IMR-90 (cell line): Measurements from ENCODE around the gene CLEC10A. TPM values are rescaled to one million over a fixed set of nuclear protein-coding genes. Genes with fewer than 3 reads are reported as not detected.
"Not testable (repeated sequence)": the region's sequence is repeated elsewhere in the genome, so short reads cannot be mapped to it uniquely, and the experiment has no call there.

Experiments
- ATAC-seq: fragments of 200-7000 bp; cut with Tn5 transposase; 2 replicates; pipeline ENCODE4 v1.9.1; 2020; ENCODE audit warnings: low read depth, mild to moderate bottlenecking, moderate library complexity
- BruUV-seq: library from RNA; stranded (reverse); fragments of 400-500 nt; replicated peaks from 2 replicates; lab custom pipeline; 2021; lab: Mats Ljungman, UMichigan
- CTCF ChIA-PET: fragments of 300-600 bp; formaldehyde crosslinking; extraction: SDS; loops from one replicate; lab custom pipeline; 2021; ENCODE audit warnings: antibody characterized with exemption; lab: Yijun Ruan, JAX
- POLR2A ChIA-PET: fragments of 300-600 bp; sonication (Branson Sonifier 250); formaldehyde crosslinking; loops from one replicate; lab custom pipeline; 2022; ENCODE audit warnings: antibody characterized with exemption; ENCODE audit not compliant: unreplicated experiment; lab: Charles Lee
- DNase-seq: peaks from one replicate; pipeline ENCODE4 v3.0.0; 2013
- H2AFZ ChIP-seq: replicated peaks from 2 replicates; pipeline ENCODE3; 2013; ENCODE audit warnings: low read length, mild to moderate bottlenecking; ENCODE audit not compliant: poor library complexity
- H2AK5ac ChIP-seq: 2 replicates; pipeline ENCODE4 v1.6.1; 2013; ENCODE audit warnings: low read depth, low read length, inconsistent platforms
- H2AK9ac ChIP-seq: replicated peaks from 2 replicates; pipeline ENCODE3; 2013; ENCODE audit warnings: mild to moderate bottlenecking, low read depth, low read length, moderate library complexity; ENCODE audit not compliant: poor library complexity
- H2BK120ac ChIP-seq: 2 replicates; pipeline ENCODE4 v1.6.1; 2013; ENCODE audit warnings: low read depth, low read length, inconsistent platforms
- H2BK15ac ChIP-seq: 3 replicates; pipeline ENCODE4 v1.6.1; 2013; ENCODE audit warnings: low read depth, low read length, inconsistent platforms
- H2BK20ac ChIP-seq: 2 replicates; pipeline ENCODE4 v1.6.1; 2013; ENCODE audit warnings: low read depth, mild to moderate bottlenecking, inconsistent platforms, low read length, moderate library complexity
- H2BK5ac ChIP-seq: 2 replicates; pipeline ENCODE4 v1.6.1; 2013; ENCODE audit warnings: mild to moderate bottlenecking, low read depth, low read length, inconsistent platforms; ENCODE audit not compliant: poor library complexity, severe bottlenecking
- H3K14ac ChIP-seq: replicated peaks from 2 replicates; pipeline ENCODE4 v1.6.1; 2013; ENCODE audit warnings: low read depth, low read length, inconsistent platforms
- H3K18ac ChIP-seq: 2 replicates; pipeline ENCODE4 v1.6.1; 2013; ENCODE audit warnings: low read depth, low read length, control low read depth
- H3K23ac ChIP-seq: 2 replicates; pipeline ENCODE4 v1.6.1; 2013; ENCODE audit warnings: low read depth, low read length, inconsistent platforms
- H3K27ac ChIP-seq: 2 replicates; pipeline ENCODE4 v1.5.1; 2013; ENCODE audit warnings: mild to moderate bottlenecking, control low read depth, low read length; ENCODE audit not compliant: insufficient read depth
- H3K27me3 ChIP-seq: 2 replicates; pipeline ENCODE4 v1.6.1; 2013; ENCODE audit warnings: low read length; ENCODE audit not compliant: control insufficient read depth, insufficient read depth
- H3K36me3 ChIP-seq: 2 replicates; pipeline ENCODE4 v1.6.1; 2013; ENCODE audit warnings: low read length, mixed read lengths; ENCODE audit not compliant: control insufficient read depth, insufficient read depth
- H3K4ac ChIP-seq: 2 replicates; pipeline ENCODE4 v1.6.1; 2013; ENCODE audit warnings: low read depth, low read length, inconsistent platforms
- H3K4me1 ChIP-seq: 2 replicates; pipeline ENCODE4 v1.6.1; 2013; ENCODE audit warnings: low read length, mixed read lengths; ENCODE audit not compliant: control insufficient read depth, insufficient read depth
- H3K4me2 ChIP-seq: 2 replicates; pipeline ENCODE4 v1.6.1; 2013; ENCODE audit warnings: low read depth, mild to moderate bottlenecking, control low read depth, low read length, moderate library complexity
- H3K4me3 ChIP-seq: 2 replicates; pipeline ENCODE4 v1.5.1; 2013; ENCODE audit warnings: low read depth, mild to moderate bottlenecking, control low read depth, low read length, moderate library complexity; ENCODE audit not compliant: insufficient read depth
- H3K56ac ChIP-seq: 2 replicates; pipeline ENCODE4 v1.6.1; 2013; ENCODE audit warnings: low read length, inconsistent platforms; ENCODE audit not compliant: insufficient read depth; ENCODE audit errors: extremely low read depth
- H3K79me1 ChIP-seq, 2 experiments: 2 replicates each; pipeline ENCODE4 v1.6.1; 2013; ENCODE audit warnings: low read length in 2 of 2, inconsistent platforms in 1 of 2, low read depth in 1 of 2
- H3K9ac ChIP-seq: 2 replicates; pipeline ENCODE4 v1.6.1; 2013; ENCODE audit warnings: low read depth, low read length, control low read depth
- H3K9me1 ChIP-seq: 2 replicates; pipeline ENCODE4 v1.6.1; 2013; ENCODE audit warnings: low read length, inconsistent platforms; ENCODE audit not compliant: insufficient read depth
- H3K9me3 ChIP-seq: 2 replicates; pipeline ENCODE4 v1.6.1; 2013; ENCODE audit warnings: low read length; ENCODE audit not compliant: control insufficient read depth, insufficient read depth
- H4K20me1 ChIP-seq: 2 replicates; pipeline ENCODE4 v1.6.1; 2013; ENCODE audit warnings: low read length, inconsistent platforms; ENCODE audit not compliant: insufficient read depth
- H4K5ac ChIP-seq: 2 replicates; pipeline ENCODE4 v1.6.1; 2013; ENCODE audit warnings: mild to moderate bottlenecking, low read depth, low read length, control low read depth
- H4K8ac ChIP-seq, 2 experiments: 2 replicates each; pipeline ENCODE4 v1.6.1; 2013; ENCODE audit warnings: low read depth in 2 of 2, low read length in 2 of 2, control low read depth in 1 of 2, inconsistent platforms in 1 of 2
- H4K91ac ChIP-seq: 2 replicates; pipeline ENCODE4 v1.6.1; 2013; ENCODE audit warnings: low read depth, low read length, inconsistent platforms; ENCODE audit not compliant: insufficient read depth
- FOS ChIP-seq: fragments of 150-350 bp; IDR thresholded peaks from 2 replicates; pipeline ENCODE4 v1.6.1; 2016; ENCODE audit warnings: low read depth, low read length
- MAZ ChIP-seq: IDR thresholded peaks from 2 replicates; pipeline ENCODE4 v1.6.1; 2012; ENCODE audit warnings: low read depth, mild to moderate bottlenecking, low read length, improper control_type of control experiment, moderate library complexity, borderline replicate concordance
- NFE2L2 ChIP-seq: fragments of 150-350 bp; IDR thresholded peaks from 2 replicates; pipeline ENCODE4 v1.6.1; 2016; ENCODE audit warnings: low read depth, mild to moderate bottlenecking, low read length
- RFX5 ChIP-seq: IDR thresholded peaks from 2 replicates; pipeline ENCODE4 v1.8.0; 2012; ENCODE audit warnings: low read depth, mild to moderate bottlenecking, low read length, moderate library complexity
- WGBS, 2 experiments: methylation state at CpG; one replicate each; pipeline versions ENCODE4 v1.1.5 to v1.1.7; 2013; ENCODE audit warnings: missing lambda C conversion rate in 2 of 2; ENCODE audit not compliant: insufficient read length in 1 of 2; ENCODE audit errors: extremely low coverage in 2 of 2; 5-methylcytosine and 5-hydroxymethylcytosine counted together
- dilution Hi-C: fragments of 300-500 bp; cut with HindIII; formaldehyde crosslinking; loops from one replicate; pipeline ENCODE4 v1.14.3; 2018; ENCODE audit warnings: low sequenced_read_pairs; ENCODE audit not compliant: unreplicated experiment
- in situ Hi-C: fragments of 300-500 bp; cut with MboI; formaldehyde crosslinking; loops from 3 replicates; pipeline ENCODE4 v1.14.3; 2019; ENCODE audit warnings: low sequenced_read_pairs, inconsistent platforms, mixed read lengths
- intact Hi-C: fragments of 100-400 bp; cut with micrococcal nuclease; formaldehyde crosslinking; loops from 2 replicates; pipeline ENCODE4 v1.10.0; 2022
- polyA plus RNA-seq, 3 experiments: library from polyadenylated mRNA; depleted of rRNA; stranded (reverse); fragments of >200 nt; gene quantifications; 2 replicates each; pipeline ENCODE4 v1.2.3, GENCODE V29; 2012; ENCODE audit warnings: low replicate concordance in 1 of 3
- total RNA-seq: library from RNA; depleted of rRNA; stranded (reverse); fragments of >200 nt; gene quantifications from 2 replicates; pipeline ENCODE4 v1.2.3, GENCODE V29; 2012

The CLEC10A gene
- total and polyA plus RNA-seq, 2 of the 4 experiments (the other 2 are of a cell fraction): not detected

DNA sequence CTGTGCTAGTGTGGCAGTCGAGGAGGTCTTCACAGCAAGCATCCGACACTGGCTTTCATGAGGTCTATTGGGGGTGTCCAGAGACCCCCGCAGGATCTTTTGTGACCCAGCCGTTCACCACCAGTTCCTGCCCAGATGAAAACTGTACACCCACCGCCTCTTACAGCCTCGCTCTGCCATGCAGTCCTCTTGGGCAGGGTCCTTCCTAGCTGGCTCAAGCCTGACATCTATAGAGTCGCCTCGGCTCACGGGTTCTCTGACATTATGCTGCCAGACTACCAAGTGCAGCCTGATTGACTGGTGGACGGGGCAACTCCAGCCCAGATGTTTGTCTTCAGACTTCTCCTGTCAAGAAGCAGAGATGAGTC, 14.6 kb upstream of the CLEC10A start:
- Histone ChIP-seq H2BK20ac (no peak overlapping the region), H3K56ac (no peak overlapping the region), H3K79me1 (no peaks in the 10 kb centered on the region), H3K4me1 (no peaks in the 10 kb centered on the region), H3K27me3 (peaks cover 16% of the 10 kb centered on the region), H3K27ac (no peak overlapping the region), H3K36me3 (no peaks in the 10 kb centered on the region), H3K4me2 (no peak overlapping the region), H3K9me3 (no peaks in the 10 kb centered on the region), H2BK5ac (no peak overlapping the region), H3K4me3 (no peak overlapping the region), H2AK5ac (no peak overlapping the region), H3K9ac (no peak overlapping the region), H3K23ac (no peak overlapping the region), H2AFZ (no peak overlapping the region), H4K8ac (no peak overlapping the region), H4K91ac (no peak overlapping the region), H3K14ac (no peak overlapping the region), H3K18ac (no peak overlapping the region), H2AK9ac (peak overlapping the region; percentile 28), H4K20me1 (no peaks in the 10 kb centered on the region), H4K5ac (no peak overlapping the region), H3K4ac (no peak overlapping the region), H2BK120ac (no peak overlapping the region), H2BK15ac (no peak overlapping the region), H3K9me1 (no peaks in the 10 kb centered on the region)
- intact Hi-C loops (no loop called here), dilution Hi-C loops (no loop called here), in situ Hi-C loops (no loop called here)
- no peak for ATAC-seq
- WGBS, 2 experiments: 62% methylated on average over 8 of the region's 10 CpGs; no CpG with 5 or more reads in 1 of the 2 experiments
- POLR2A ChIA-PET: no interaction called here
- DNase-seq: no peak
- no peak for TF ChIP-seq RFX5
- TF ChIP-seq NFE2L2: no peak
- no peak for TF ChIP-seq MAZ
- TF ChIP-seq FOS: no peak
- CTCF ChIA-PET: no interaction called here
- BruUV-seq: no TSS peak

DNA sequence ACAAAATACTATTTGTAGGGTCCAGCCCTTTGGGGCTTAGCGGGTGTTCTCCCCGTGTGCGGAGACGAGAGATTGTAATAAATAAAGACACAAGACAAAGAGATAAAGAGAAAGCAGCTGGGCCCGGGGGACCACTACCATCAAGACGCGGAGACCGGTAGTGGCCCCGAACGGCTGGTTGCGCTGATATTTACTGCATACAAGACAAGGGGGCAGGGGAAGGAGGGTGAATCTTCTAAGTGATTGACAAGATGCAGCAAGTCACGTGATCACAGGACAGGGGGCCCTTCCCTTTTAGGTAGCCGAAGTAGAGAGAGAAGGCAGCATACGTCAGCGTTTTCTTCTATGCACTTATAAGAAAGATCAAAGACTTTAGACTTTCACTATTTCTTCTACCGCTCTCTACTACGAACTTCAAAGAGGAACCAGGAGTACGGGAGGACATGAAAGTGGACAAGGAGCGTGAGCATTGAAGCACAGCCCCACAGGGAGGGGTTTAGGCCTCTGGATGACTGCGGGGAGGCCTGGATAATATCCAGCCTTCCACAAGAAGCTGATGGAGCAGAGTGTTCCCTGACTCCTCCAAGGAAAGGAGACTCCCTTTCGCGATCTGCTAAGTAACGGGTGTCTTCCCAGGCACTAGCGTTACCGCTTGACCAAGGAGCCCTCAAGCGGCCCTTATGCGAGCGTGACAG, 11.4 kb upstream of the CLEC10A start:
- intact Hi-C loops, H3K4ac ChIP-seq, DNase-seq, H4K5ac ChIP-seq, H2BK5ac ChIP-seq, ATAC-seq, H3K4me1 ChIP-seq, POLR2A ChIA-PET, H3K27me3 ChIP-seq, H3K56ac ChIP-seq, H3K23ac ChIP-seq, H3K9me1 ChIP-seq, H2AFZ ChIP-seq, H3K4me2 ChIP-seq, H3K14ac ChIP-seq, H3K9ac ChIP-seq, dilution Hi-C loops, H3K79me1 ChIP-seq, BruUV-seq, H2AK9ac ChIP-seq, in situ Hi-C loops, H4K20me1 ChIP-seq, H2BK120ac ChIP-seq, H2BK20ac ChIP-seq, H2AK5ac ChIP-seq, H3K4me3 ChIP-seq, H4K8ac ChIP-seq, H3K36me3 ChIP-seq, H4K91ac ChIP-seq, H3K9me3 ChIP-seq, H3K18ac ChIP-seq, H2BK15ac ChIP-seq, H3K27ac ChIP-seq: not testable (repeated sequence)
- no CpG with 5 or more reads among the region's 28 CpGs for WGBS, 2 experiments
- CTCF ChIA-PET: interaction anchor here (0.6 to 0.7 kb wide), 2 partner anchors 38 to 792 kb away, joined by 3 read pairs; no protein-coding TSS in a partner anchor
